ENCODE results near the gene NCS1.

GRCh38 chr9:130140706-130141105, 31.5 kb upstream of the NCS1 start:
- TF ChIP-seq CTCF (conservative IDR thresholded peaks at IDR 0.05 in 1 of 2, IDR thresholded peaks at IDR 0.05 in 1 of 2; ENCODE audit: extremely low read depth in 1 of 2, insufficient read depth in 1 of 2, low read depth in 1 of 2, low read length in 2 of 2), result no peak
- no peak for TF ChIP-seq EZH2 (IDR thresholded peaks at IDR 0.05; ENCODE audit: borderline replicate concordance, low read length)

Measured in mammary epithelial cell (primary cell).